A549 (cell line): ENCODE results near the gene ANGPTL5. TPM values are rescaled to one million over a fixed set of nuclear protein-coding genes. Genes with fewer than 3 reads are reported as not detected.

ENCODE experiments used
- BHLHE40 ChIP-seq: IDR thresholded peaks from 2 replicates; pipeline ENCODE4 v1.6.1; 2012; ENCODE audit warnings: low read depth, low read length, inconsistent platforms
- CBX2 ChIP-seq: fragments of 200-600 bp; sonication (generic); IDR thresholded peaks from 2 replicates; pipeline ENCODE4 v1.6.1; 2016; ENCODE audit warnings: low read depth, mild to moderate bottlenecking, borderline replicate concordance
- CBX8 ChIP-seq: fragments of 200-600 bp; sonication (generic); IDR thresholded peaks from 2 replicates; pipeline ENCODE4 v1.6.1; 2016
- CHD4 ChIP-seq: fragments of 200-600 bp; sonication (generic); IDR thresholded peaks from 2 replicates; pipeline ENCODE4 v1.6.1; 2016; ENCODE audit warnings: antibody characterized with exemption, mild to moderate bottlenecking, borderline replicate concordance
- ELK1 ChIP-seq: fragments of 150-350 bp; IDR thresholded peaks from 2 replicates; pipeline ENCODE4 v1.6.1; 2014; ENCODE audit warnings: low read depth, mild to moderate bottlenecking, low read length
- EP300 ChIP-seq, 2 experiments: fragments of >200 bp; sonication (Bioruptor Twin); formaldehyde crosslinking; IDR thresholded peaks; 2 replicates in 1 of 2; 3 replicates in 1 of 2; pipeline ENCODE4 v1.6.1; 2016 to 2017
- GATA3 ChIP-seq: IDR thresholded peaks from 2 replicates; pipeline ENCODE4 v1.6.1; 2012; ENCODE audit warnings: borderline replicate concordance
- HDAC2 ChIP-seq: fragments of 200-600 bp; sonication (generic); IDR thresholded peaks from 2 replicates; pipeline ENCODE4 v1.6.1; 2016
- HES2 ChIP-seq: fragments of >200 bp; sonication (Bioruptor Twin); formaldehyde crosslinking; IDR thresholded peaks from 2 replicates; pipeline ENCODE4 v1.6.1; 2016
- HEYL ChIP-seq: fragments of 250-450 bp; sonication (Bioruptor Pico); IDR thresholded peaks from 2 replicates; pipeline ENCODE4 v1.8.0; 2021; ENCODE audit warnings: mild to moderate bottlenecking, moderate library complexity
- HMGXB4 ChIP-seq: fragments of 250-450 bp; sonication (Bioruptor Pico); IDR thresholded peaks from 2 replicates; pipeline ENCODE4 v1.5.0; 2021; ENCODE audit warnings: mild to moderate bottlenecking, moderate library complexity, borderline replicate concordance
- HOXA7 ChIP-seq: fragments of 250-450 bp; sonication (Bioruptor Pico); IDR thresholded peaks from 2 replicates; pipeline ENCODE4 v1.5.0; 2020; ENCODE audit warnings: mild to moderate bottlenecking, moderate library complexity
- JUNB ChIP-seq: fragments of >200 bp; sonication (Bioruptor Twin); formaldehyde crosslinking; IDR thresholded peaks from 2 replicates; pipeline ENCODE4 v1.6.1; 2016
- KDM5A ChIP-seq: fragments of 200-600 bp; sonication (generic); IDR thresholded peaks from 2 replicates; pipeline ENCODE4 v1.6.1; 2016; ENCODE audit warnings: antibody characterized with exemption, mild to moderate bottlenecking
- MAX ChIP-seq: IDR thresholded peaks from 2 replicates; pipeline ENCODE4 v1.6.1; 2012
- MYC ChIP-seq: IDR thresholded peaks from 2 replicates; pipeline ENCODE4 v1.6.1; 2012; ENCODE audit warnings: mild to moderate bottlenecking, inconsistent platforms, low read length, improper control_type of control experiment, borderline replicate concordance
- NFE2L2 ChIP-seq: fragments of 150-350 bp; conservative IDR thresholded peaks from 2 replicates; pipeline ENCODE4 v1.6.1; 2014; ENCODE audit warnings: low read length
- NPAS2 ChIP-seq: fragments of 250-450 bp; sonication (Bioruptor Pico); IDR thresholded peaks from 2 replicates; pipeline ENCODE4 v1.8.0; 2022; ENCODE audit warnings: mild to moderate bottlenecking, moderate library complexity, borderline replicate concordance
- PHF8 ChIP-seq: fragments of 200-600 bp; sonication (generic); IDR thresholded peaks from 2 replicates; pipeline ENCODE4 v1.6.1; 2016; ENCODE audit warnings: low read depth, mild to moderate bottlenecking, antibody characterized with exemption, moderate library complexity, borderline replicate concordance
- POLR2AphosphoS2 ChIP-seq: conservative IDR thresholded peaks from 2 replicates; pipeline ENCODE4 v1.6.1; 2012; ENCODE audit warnings: low read length, improper control_type of control experiment, inconsistent platforms
- RAD21 ChIP-seq, 2 experiments: fragments of >200 bp in 1 of 2; sonication (Bioruptor Twin) in 1 of 2; formaldehyde crosslinking in 1 of 2; IDR thresholded peaks in 1 of 2; conservative IDR thresholded peaks in 1 of 2; 2 replicates in 1 of 2; 3 replicates in 1 of 2; pipeline ENCODE4 v1.6.1; 2012 to 2018; ENCODE audit warnings: inconsistent platforms in 1 of 2
- RCOR1 ChIP-seq: fragments of 150-350 bp; IDR thresholded peaks from 2 replicates; pipeline ENCODE4 v1.6.1; 2014; ENCODE audit warnings: antibody characterized with exemption, low read length, low read depth
- REST ChIP-seq: fragments of 200-600 bp; sonication (generic); IDR thresholded peaks from 2 replicates; pipeline ENCODE4 v1.6.1; 2016; ENCODE audit warnings: antibody characterized with exemption, mild to moderate bottlenecking, moderate library complexity
- SMC3 ChIP-seq: fragments of >200 bp; sonication (Bioruptor Twin); formaldehyde crosslinking; IDR thresholded peaks from 3 replicates; pipeline ENCODE4 v1.6.1; 2018; ENCODE audit warnings: inconsistent platforms
- TFCP2L1 ChIP-seq: fragments of 250-450 bp; sonication (Bioruptor Pico); IDR thresholded peaks from 2 replicates; pipeline ENCODE4 v1.5.0; 2021; ENCODE audit warnings: mild to moderate bottlenecking
- ZNF302 ChIP-seq: fragments of 250-450 bp; sonication (Bioruptor Pico); IDR thresholded peaks from 2 replicates; pipeline ENCODE4 v1.9.0; 2021; ENCODE audit warnings: inconsistent platforms, mild to moderate bottlenecking, moderate library complexity
- ZSCAN20 ChIP-seq: fragments of 250-450 bp; sonication (Bioruptor Pico); IDR thresholded peaks from 2 replicates; pipeline ENCODE4 v1.8.0; 2022; ENCODE audit warnings: mild to moderate bottlenecking, moderate library complexity
- polyA plus RNA-seq, 4 experiments: library from polyadenylated mRNA; depleted of rRNA in 3 of 4; stranded (reverse); fragments of >200 nt; fragmentation: RNase III in 1 of 4; extraction: RNeasy Plus Mini Kit Qiagen cat#74134 plus additional on column Dnase treatment in 1 of 4; gene quantifications; 2 replicates in 3 of 4; 3 replicates in 1 of 4; pipeline ENCODE4 v1.2.3, GENCODE V29; 2011 to 2017

The ANGPTL5 gene
- polyA plus RNA-seq, 2 of the 4 experiments (the other 2 are of a cell fraction): not detected

- TF ChIP-seq HMGXB4: no peak; the same call in 1 of the 2 replicates
- TF ChIP-seq EP300 (IDR thresholded peaks at IDR 0.05): no peak
- TF ChIP-seq NFE2L2: no peak
- TF ChIP-seq HES2: no peak
- no peak for TF ChIP-seq NPAS2 (CRISPR knock-in tag)
- TF ChIP-seq CHD4: no peak
- TF ChIP-seq REST: no peak
- no peak for TF ChIP-seq CBX2
- 0 out of 3 replicates have a peak, but pooled peaks have one; percentile 28 for TF ChIP-seq SMC3
- TF ChIP-seq ZNF302: no peak
- TF ChIP-seq POLR2AphosphoS2: no peak
- TF ChIP-seq TFCP2L1 (CRISPR knock-in tag): no peak
- TF ChIP-seq ZSCAN20 (CRISPR knock-in tag): no peak
- no peak for TF ChIP-seq MYC
- TF ChIP-seq ELK1: no peak
- TF ChIP-seq RAD21 (conservative IDR thresholded peaks at IDR 0.05 in 1 of 2, IDR thresholded peaks at IDR 0.05 in 1 of 2): peak in 1 of 2 experiments; percentile 12; a peak in 2 of 5 replicates
- peak; percentile 48 for TF ChIP-seq KDM5A
- TF ChIP-seq JUNB: no peak
- no peak for TF ChIP-seq BHLHE40
- TF ChIP-seq HDAC2: no peak
- no peak for TF ChIP-seq HOXA7 (CRISPR knock-in tag)
- TF ChIP-seq MAX: peak; percentile 78
- TF ChIP-seq RCOR1: no peak
- TF ChIP-seq PHF8: peak; percentile 26; the same call in 1 of the 2 replicates
- no peak for TF ChIP-seq CBX8
- no peak for TF ChIP-seq GATA3
- no peak for TF ChIP-seq HEYL
These were observed 1.4 kb downstream of the ANGPTL5 start, which contains the start of gene CEP126 (continued) for GRCh38 chr11:101914738-101915426.
